HepG2 (cell line): ENCODE results near the gene CIB2. TPM values are rescaled to one million over a fixed set of nuclear protein-coding genes. Genes with fewer than 3 reads are reported as not detected.

ENCODE experiments used
- AGO2 ChIP-seq: fragments of 200-400 bp; formaldehyde crosslinking; optimal IDR thresholded peaks from 2 replicates; pipeline ENCODE3; 2017; ENCODE audit warnings: mild to moderate bottlenecking, low read depth, low read length, moderate library complexity
- AHR ChIP-seq: IDR thresholded peaks from 2 replicates; pipeline ENCODE4 v1.6.1; 2018; ENCODE audit warnings: missing genetic modification reagents, missing compliant biosample characterization
- ARNTL ChIP-seq: sonication (generic); formaldehyde crosslinking; IDR thresholded peaks from 2 replicates; pipeline ENCODE4 v1.4.0; 2020; ENCODE audit warnings: mild to moderate bottlenecking, missing genetic modification reagents
- BCL6 ChIP-seq: IDR thresholded peaks from 2 replicates; pipeline ENCODE4 v1.6.1; 2016; ENCODE audit warnings: missing genetic modification reagents, missing compliant biosample characterization
- GATA4 ChIP-seq: sonication (generic); IDR thresholded peaks from 2 replicates; pipeline ENCODE4 v1.6.1; 2016; ENCODE audit warnings: antibody characterized with exemption, low read depth, borderline replicate concordance
- HDAC1 ChIP-seq: sonication (generic); formaldehyde crosslinking; IDR thresholded peaks from 2 replicates; pipeline ENCODE4 v1.5.1; 2020; ENCODE audit warnings: mild to moderate bottlenecking, missing genetic modification reagents
- HDAC6 ChIP-seq: fragments of 200-600 bp; sonication (generic); IDR thresholded peaks from 2 replicates; pipeline ENCODE4 v1.7.0; 2017; ENCODE audit warnings: mild to moderate bottlenecking, antibody characterized with exemption, low read length, low read depth
- MAFK ChIP-seq, 2 experiments: IDR thresholded peaks in 1 of 2; conservative IDR thresholded peaks in 1 of 2; 2 replicates each; pipeline ENCODE4 v1.6.1; 2011; ENCODE audit warnings: improper control_type of control experiment in 2 of 2, low read length in 2 of 2
- MIXL1 ChIP-seq: IDR thresholded peaks from 2 replicates; pipeline ENCODE4 v1.6.1; 2016
- NCOR1 ChIP-seq: fragments of 200-600 bp; sonication (generic); IDR thresholded peaks from 2 replicates; pipeline ENCODE4 v1.7.0; 2017; ENCODE audit warnings: antibody characterized with exemption, low read length, borderline replicate concordance
- PHF20 ChIP-seq: sonication (generic); formaldehyde crosslinking; IDR thresholded peaks from 2 replicates; pipeline ENCODE4 v1.5.0; 2020; ENCODE audit warnings: mild to moderate bottlenecking, missing genetic modification reagents
- PHF21A ChIP-seq: sonication (generic); formaldehyde crosslinking; IDR thresholded peaks from 2 replicates; pipeline ENCODE4 v1.5.0; 2020; ENCODE audit warnings: mild to moderate bottlenecking, missing genetic modification reagents
- ZBTB3 ChIP-seq: sonication (generic); formaldehyde crosslinking; IDR thresholded peaks from 2 replicates; pipeline ENCODE4 v1.4.0; 2020; ENCODE audit warnings: low read depth, mild to moderate bottlenecking, moderate library complexity, missing genetic modification reagents, borderline replicate concordance
- ZNF432 ChIP-seq: sonication (generic); formaldehyde crosslinking; IDR thresholded peaks from 2 replicates; pipeline ENCODE4 v1.5.0; 2020; ENCODE audit warnings: missing genetic modification reagents, mild to moderate bottlenecking, borderline replicate concordance
- ZNF546 ChIP-seq: sonication (generic); formaldehyde crosslinking; conservative IDR thresholded peaks from 2 replicates; pipeline ENCODE4 v1.8.1; 2023; ENCODE audit warnings: mild to moderate bottlenecking, missing genetic modification reagents
- ZNF567 ChIP-seq: sonication (generic); formaldehyde crosslinking; IDR thresholded peaks from 2 replicates; pipeline ENCODE4 v1.8.1; 2023; ENCODE audit warnings: mild to moderate bottlenecking, missing genetic modification reagents, borderline replicate concordance
- ZNF672 ChIP-seq: sonication (generic); formaldehyde crosslinking; IDR thresholded peaks from 2 replicates; pipeline ENCODE4 v1.8.1; 2022; ENCODE audit warnings: missing genetic modification reagents
- ZSCAN31 ChIP-seq: sonication (generic); formaldehyde crosslinking; IDR thresholded peaks from 2 replicates; pipeline ENCODE4 v1.5.0; 2020; ENCODE audit warnings: low read depth, mild to moderate bottlenecking, missing genetic modification reagents
- polyA plus RNA-seq, 8 experiments: library from polyadenylated mRNA; depleted of rRNA in 3 of 8; stranded (reverse) in 7 of 8; unstranded in 1 of 8; fragments of >200 nt; fragmentation: Illumina TruSeq in 4 of 8; extraction: Trizol in 4 of 8; gene quantifications; 2 replicates each; pipeline versions ENCODE4 v1.2.1 to v1.2.3, GENCODE V29; 2011 to 2016; ENCODE audit warnings: low read depth in 4 of 8, missing spikeins in 1 of 8, mixed read lengths in 1 of 8; ENCODE audit not compliant: insufficient read depth in 1 of 8
- total RNA-seq, 5 experiments: library from RNA; depleted of rRNA; stranded (reverse); fragments of >200 nt; fragmentation: Illumina TruSeq; extraction: Trizol; gene quantifications; 2 replicates each; pipeline ENCODE4 v1.2.3, GENCODE V29; 2016; ENCODE audit warnings: low read depth in 1 of 5
- TF ChIP-seq, protein P1 (sequence below): sonication (generic); formaldehyde crosslinking; IDR thresholded peaks from 2 replicates; pipeline ENCODE4 v1.9.0; 2021; ENCODE audit warnings: mild to moderate bottlenecking, missing genetic modification reagents
- TF ChIP-seq, protein P2 (sequence below): IDR thresholded peaks from 2 replicates; pipeline ENCODE4 v1.6.1; 2018; ENCODE audit warnings: missing genetic modification reagents
- TF ChIP-seq, protein P3 (sequence below): sonication (generic); formaldehyde crosslinking; conservative IDR thresholded peaks from 2 replicates; pipeline ENCODE4 v1.4.0; 2020; ENCODE audit warnings: missing genetic modification reagents
- TF ChIP-seq, protein P4 (sequence below): sonication (generic); formaldehyde crosslinking; IDR thresholded peaks from 2 replicates; pipeline ENCODE4 v1.8.1; 2023; ENCODE audit warnings: missing genetic modification reagents, mild to moderate bottlenecking, borderline replicate concordance

Gene CIB2
- total and polyA plus RNA-seq, 2 of the 13 experiments (the other 11 are each of a cell fraction or from before 2014, with no cell fraction given): 1.4 to 1.5 TPM

DNA sequence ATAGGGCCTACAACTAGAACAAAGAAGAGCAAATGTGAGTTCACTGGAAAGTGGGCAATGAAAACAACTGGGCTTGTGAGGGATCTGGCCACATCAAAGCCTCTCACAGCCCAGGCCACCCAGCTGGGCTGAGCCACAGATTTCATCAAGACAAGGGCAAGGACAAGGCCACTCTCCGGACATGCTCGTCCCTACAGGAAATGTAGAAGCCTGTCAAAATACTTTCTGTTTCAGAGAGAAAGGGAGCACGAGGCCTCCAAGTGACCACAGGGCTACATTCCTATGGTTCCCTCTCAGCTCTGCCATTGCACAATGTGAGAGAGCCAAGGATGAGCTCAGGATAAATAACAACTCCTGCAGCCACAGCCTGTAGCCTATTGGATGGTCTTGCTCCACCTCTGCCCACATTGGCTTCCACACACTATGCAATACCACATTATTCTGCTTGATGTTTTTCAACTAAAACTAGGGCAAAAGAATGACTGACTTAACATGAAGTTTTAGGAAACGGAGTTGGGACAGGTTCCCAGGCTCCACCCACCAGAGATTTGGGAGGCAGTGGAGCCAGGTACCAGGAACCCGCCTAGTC lies 65.9 kb downstream of the CIB2 start (continued):
- TF ChIP-seq, protein P1, sequence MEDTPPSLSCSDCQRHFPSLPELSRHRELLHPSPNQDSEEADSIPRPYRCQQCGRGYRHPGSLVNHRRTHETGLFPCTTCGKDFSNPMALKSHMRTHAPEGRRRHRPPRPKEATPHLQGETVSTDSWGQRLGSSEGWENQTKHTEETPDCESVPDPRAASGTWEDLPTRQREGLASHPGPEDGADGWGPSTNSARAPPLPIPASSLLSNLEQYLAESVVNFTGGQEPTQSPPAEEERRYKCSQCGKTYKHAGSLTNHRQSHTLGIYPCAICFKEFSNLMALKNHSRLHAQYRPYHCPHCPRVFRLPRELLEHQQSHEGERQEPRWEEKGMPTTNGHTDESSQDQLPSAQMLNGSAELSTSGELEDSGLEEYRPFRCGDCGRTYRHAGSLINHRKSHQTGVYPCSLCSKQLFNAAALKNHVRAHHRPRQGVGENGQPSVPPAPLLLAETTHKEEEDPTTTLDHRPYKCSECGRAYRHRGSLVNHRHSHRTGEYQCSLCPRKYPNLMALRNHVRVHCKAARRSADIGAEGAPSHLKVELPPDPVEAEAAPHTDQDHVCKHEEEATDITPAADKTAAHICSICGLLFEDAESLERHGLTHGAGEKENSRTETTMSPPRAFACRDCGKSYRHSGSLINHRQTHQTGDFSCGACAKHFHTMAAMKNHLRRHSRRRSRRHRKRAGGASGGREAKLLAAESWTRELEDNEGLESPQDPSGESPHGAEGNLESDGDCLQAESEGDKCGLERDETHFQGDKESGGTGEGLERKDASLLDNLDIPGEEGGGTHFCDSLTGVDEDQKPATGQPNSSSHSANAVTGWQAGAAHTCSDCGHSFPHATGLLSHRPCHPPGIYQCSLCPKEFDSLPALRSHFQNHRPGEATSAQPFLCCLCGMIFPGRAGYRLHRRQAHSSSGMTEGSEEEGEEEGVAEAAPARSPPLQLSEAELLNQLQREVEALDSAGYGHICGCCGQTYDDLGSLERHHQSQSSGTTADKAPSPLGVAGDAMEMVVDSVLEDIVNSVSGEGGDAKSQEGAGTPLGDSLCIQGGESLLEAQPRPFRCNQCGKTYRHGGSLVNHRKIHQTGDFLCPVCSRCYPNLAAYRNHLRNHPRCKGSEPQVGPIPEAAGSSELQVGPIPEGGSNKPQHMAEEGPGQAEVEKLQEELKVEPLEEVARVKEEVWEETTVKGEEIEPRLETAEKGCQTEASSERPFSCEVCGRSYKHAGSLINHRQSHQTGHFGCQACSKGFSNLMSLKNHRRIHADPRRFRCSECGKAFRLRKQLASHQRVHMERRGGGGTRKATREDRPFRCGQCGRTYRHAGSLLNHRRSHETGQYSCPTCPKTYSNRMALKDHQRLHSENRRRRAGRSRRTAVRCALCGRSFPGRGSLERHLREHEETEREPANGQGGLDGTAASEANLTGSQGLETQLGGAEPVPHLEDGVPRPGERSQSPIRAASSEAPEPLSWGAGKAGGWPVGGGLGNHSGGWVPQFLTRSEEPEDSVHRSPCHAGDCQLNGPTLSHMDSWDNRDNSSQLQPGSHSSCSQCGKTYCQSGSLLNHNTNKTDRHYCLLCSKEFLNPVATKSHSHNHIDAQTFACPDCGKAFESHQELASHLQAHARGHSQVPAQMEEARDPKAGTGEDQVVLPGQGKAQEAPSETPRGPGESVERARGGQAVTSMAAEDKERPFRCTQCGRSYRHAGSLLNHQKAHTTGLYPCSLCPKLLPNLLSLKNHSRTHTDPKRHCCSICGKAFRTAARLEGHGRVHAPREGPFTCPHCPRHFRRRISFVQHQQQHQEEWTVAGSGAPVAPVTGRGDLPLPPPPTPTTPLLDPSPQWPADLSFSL (CRISPR knock-in tag): no peak
- no peak for TF ChIP-seq AGO2
- no peak; a peak in 1 of 4 replicates for TF ChIP-seq MAFK (conservative IDR thresholded peaks at IDR 0.05 in 1 of 2, IDR thresholded peaks at IDR 0.05 in 1 of 2; ENCODE audit: low read length in 2 of 2)
- TF ChIP-seq BCL6: peak; percentile 96
- no peak for TF ChIP-seq ZNF546
- TF ChIP-seq, protein P2, sequence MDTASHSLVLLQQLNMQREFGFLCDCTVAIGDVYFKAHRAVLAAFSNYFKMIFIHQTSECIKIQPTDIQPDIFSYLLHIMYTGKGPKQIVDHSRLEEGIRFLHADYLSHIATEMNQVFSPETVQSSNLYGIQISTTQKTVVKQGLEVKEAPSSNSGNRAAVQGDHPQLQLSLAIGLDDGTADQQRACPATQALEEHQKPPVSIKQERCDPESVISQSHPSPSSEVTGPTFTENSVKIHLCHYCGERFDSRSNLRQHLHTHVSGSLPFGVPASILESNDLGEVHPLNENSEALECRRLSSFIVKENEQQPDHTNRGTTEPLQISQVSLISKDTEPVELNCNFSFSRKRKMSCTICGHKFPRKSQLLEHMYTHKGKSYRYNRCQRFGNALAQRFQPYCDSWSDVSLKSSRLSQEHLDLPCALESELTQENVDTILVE (CRISPR knock-in tag): peak; percentile 94
- TF ChIP-seq ZNF567 (CRISPR knock-in tag): no peak
- TF ChIP-seq ARNTL: peak; percentile 94
- TF ChIP-seq HDAC6: no peak
- peak; percentile 47; the same call in 1 of the 2 replicates for TF ChIP-seq GATA4
- peak; percentile 87 for TF ChIP-seq HDAC1
- peak; percentile 56; the same call in 1 of the 2 replicates for TF ChIP-seq ZSCAN31
- TF ChIP-seq ZNF672 (CRISPR knock-in tag): no peak
- TF ChIP-seq, protein P3, sequence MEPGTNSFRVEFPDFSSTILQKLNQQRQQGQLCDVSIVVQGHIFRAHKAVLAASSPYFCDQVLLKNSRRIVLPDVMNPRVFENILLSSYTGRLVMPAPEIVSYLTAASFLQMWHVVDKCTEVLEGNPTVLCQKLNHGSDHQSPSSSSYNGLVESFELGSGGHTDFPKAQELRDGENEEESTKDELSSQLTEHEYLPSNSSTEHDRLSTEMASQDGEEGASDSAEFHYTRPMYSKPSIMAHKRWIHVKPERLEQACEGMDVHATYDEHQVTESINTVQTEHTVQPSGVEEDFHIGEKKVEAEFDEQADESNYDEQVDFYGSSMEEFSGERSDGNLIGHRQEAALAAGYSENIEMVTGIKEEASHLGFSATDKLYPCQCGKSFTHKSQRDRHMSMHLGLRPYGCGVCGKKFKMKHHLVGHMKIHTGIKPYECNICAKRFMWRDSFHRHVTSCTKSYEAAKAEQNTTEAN: peak; percentile 93
- peak; percentile 100 for TF ChIP-seq PHF21A
- peak; percentile 26; the same call in 1 of the 2 replicates for TF ChIP-seq ZBTB3 (CRISPR knock-in tag)
- peak; percentile 91; the same call in 1 of the 2 replicates for TF ChIP-seq NCOR1
- TF ChIP-seq AHR (CRISPR knock-in tag): no peak; the same call in 1 of the 2 replicates
- TF ChIP-seq, protein P4, sequence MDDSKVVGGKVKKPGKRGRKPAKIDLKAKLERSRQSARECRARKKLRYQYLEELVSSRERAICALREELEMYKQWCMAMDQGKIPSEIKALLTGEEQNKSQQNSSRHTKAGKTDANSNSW (CRISPR knock-in tag): no peak
- no peak for TF ChIP-seq ZNF432
- TF ChIP-seq MIXL1 (CRISPR knock-in tag): peak; percentile 90; the same call in 1 of the 2 replicates
- no peak for TF ChIP-seq PHF20 (CRISPR knock-in tag)
